ENCODE results near the gene IKBKG.

IKBKG gene

GRCh38 chrX:154597221-154597620, 49.8 kb downstream of the IKBKG start:
- no peak for DNase-seq (ENCODE audit: low read depth, low spot score)
- no peaks in the 10 kb centered on the region for H3K4me1 ChIP-seq (ENCODE audit: insufficient read depth, insufficient read length)
- no peak overlapping the region for H3K9ac ChIP-seq (ENCODE audit: insufficient read length, low read depth)
- TF ChIP-seq SUZ12 (IDR thresholded peaks at IDR 0.05; ENCODE audit: extremely low read depth, insufficient read depth, insufficient read length), result no peak
- no peak for TF ChIP-seq ZNF274 (IDR thresholded peaks at IDR 0.05; ENCODE audit: low read depth, low read length)
- no peak for TF ChIP-seq YY1 (IDR thresholded peaks at IDR 0.05; ENCODE audit: insufficient read depth, insufficient read length)
- peaks cover 19% of the 10 kb centered on the region; the same call in 1 of the 2 replicates for H3K9me3 ChIP-seq (ENCODE audit: insufficient read depth, low read length)
- no peaks in the 10 kb centered on the region for H3K27me3 ChIP-seq (ENCODE audit: insufficient read depth, insufficient read length)
- H3K36me3 ChIP-seq (ENCODE audit: insufficient read depth, insufficient read length, low read length), result no peaks in the 10 kb centered on the region
- no peak overlapping the region for H3K4me3 ChIP-seq (ENCODE audit: insufficient read length, low read depth)

- H3K27me3 ChIP-seq (ENCODE audit: insufficient read depth, insufficient read length), result no peaks in the 10 kb centered on the region
- H3K9me3 ChIP-seq (ENCODE audit: insufficient read depth, low read length), result peaks cover 19% of the 10 kb centered on the region; the same call in 1 of the 2 replicates
- no peak for TF ChIP-seq ZNF274 (IDR thresholded peaks at IDR 0.05; ENCODE audit: low read depth, low read length)
- TF ChIP-seq YY1 (IDR thresholded peaks at IDR 0.05; ENCODE audit: insufficient read depth, insufficient read length), result no peak
- TF ChIP-seq SUZ12 (IDR thresholded peaks at IDR 0.05; ENCODE audit: extremely low read depth, insufficient read depth, insufficient read length), result no peak
Measured at GRCh38 chrX:154598656-154599055, 51.2 kb downstream of the IKBKG start.

GRCh38 chrX:154599531-154599930, 52.1 kb downstream of the IKBKG start:
- TF ChIP-seq YY1 (IDR thresholded peaks at IDR 0.05; ENCODE audit: insufficient read depth, insufficient read length) (no peak), SUZ12 (IDR thresholded peaks at IDR 0.05; ENCODE audit: extremely low read depth, insufficient read depth, insufficient read length) (no peak)
- Histone ChIP-seq H3K9ac (ENCODE audit: insufficient read length, low read depth) (no peak overlapping the region), H3K9me3 (ENCODE audit: insufficient read depth, low read length) (peaks cover 16% of the 10 kb centered on the region; the same call in 1 of the 2 replicates), H3K27me3 (ENCODE audit: insufficient read depth, insufficient read length) (no peaks in the 10 kb centered on the region), H3K4me3 (ENCODE audit: insufficient read length, low read depth) (no peak overlapping the region), H3K36me3 (ENCODE audit: insufficient read depth, insufficient read length, low read length) (no peaks in the 10 kb centered on the region), H3K4me1 (ENCODE audit: insufficient read depth, insufficient read length) (no peaks in the 10 kb centered on the region)
- DNase-seq (ENCODE audit: low read depth, low spot score), result no peak

More at GRCh38 chrX:154598656-154599055, 51.2 kb downstream of the IKBKG start:
- Histone ChIP-seq H3K36me3 (ENCODE audit: insufficient read depth, insufficient read length, low read length) (no peaks in the 10 kb centered on the region), H3K4me3 (ENCODE audit: insufficient read length, low read depth) (no peak overlapping the region), H3K9ac (ENCODE audit: insufficient read length, low read depth) (no peak overlapping the region), H3K4me1 (ENCODE audit: insufficient read depth, insufficient read length) (no peaks in the 10 kb centered on the region)
- DNase-seq (ENCODE audit: low read depth, low spot score), result no peak

GRCh38 chrX:154600759-154601374, 53.4 kb downstream of the IKBKG start:
- no peak for DNase-seq (ENCODE audit: low read depth, low spot score)
- no peaks in the 10 kb centered on the region for H3K27me3 ChIP-seq (ENCODE audit: insufficient read depth, insufficient read length)
- H3K4me1 ChIP-seq (ENCODE audit: insufficient read depth, insufficient read length), result no peaks in the 10 kb centered on the region
- peaks cover 13% of the 10 kb centered on the region; the same call in 1 of the 2 replicates for H3K9me3 ChIP-seq (ENCODE audit: insufficient read depth, low read length)
- H3K4me3 ChIP-seq (ENCODE audit: insufficient read length, low read depth), result no peak overlapping the region
- no peak overlapping the region for H3K9ac ChIP-seq (ENCODE audit: insufficient read length, low read depth)
- no peaks in the 10 kb centered on the region for H3K36me3 ChIP-seq (ENCODE audit: insufficient read depth, insufficient read length, low read length)
- no peak for TF ChIP-seq ZNF274 (IDR thresholded peaks at IDR 0.05; ENCODE audit: low read depth, low read length)
- no peak for TF ChIP-seq YY1 (IDR thresholded peaks at IDR 0.05; ENCODE audit: insufficient read depth, insufficient read length)
- no peak for TF ChIP-seq SUZ12 (IDR thresholded peaks at IDR 0.05; ENCODE audit: extremely low read depth, insufficient read depth, insufficient read length)

GRCh38 chrX:154602226-154602625, 54.8 kb downstream of the IKBKG start:
- Histone ChIP-seq H3K9me3 (ENCODE audit: insufficient read depth, low read length) (peaks cover 7% of the 10 kb centered on the region; the same call in 1 of the 2 replicates), H3K36me3 (ENCODE audit: insufficient read depth, insufficient read length, low read length) (no peaks in the 10 kb centered on the region), H3K4me1 (ENCODE audit: insufficient read depth, insufficient read length) (no peaks in the 10 kb centered on the region), H3K9ac (ENCODE audit: insufficient read length, low read depth) (no peak overlapping the region), H3K4me3 (ENCODE audit: insufficient read length, low read depth) (no peak overlapping the region), H3K27me3 (ENCODE audit: insufficient read depth, insufficient read length) (no peaks in the 10 kb centered on the region)
- TF ChIP-seq YY1 (IDR thresholded peaks at IDR 0.05; ENCODE audit: insufficient read depth, insufficient read length) (no peak), SUZ12 (IDR thresholded peaks at IDR 0.05; ENCODE audit: extremely low read depth, insufficient read depth, insufficient read length) (no peak), ZNF274 (IDR thresholded peaks at IDR 0.05; ENCODE audit: low read depth, low read length) (no peak)
- no peak for DNase-seq (ENCODE audit: low read depth, low spot score)

- no peaks in the 10 kb centered on the region for H3K4me1 ChIP-seq (ENCODE audit: insufficient read depth, insufficient read length)
- TF ChIP-seq ZNF274 (IDR thresholded peaks at IDR 0.05; ENCODE audit: low read depth, low read length) (no peak), SUZ12 (IDR thresholded peaks at IDR 0.05; ENCODE audit: extremely low read depth, insufficient read depth, insufficient read length) (no peak), YY1 (IDR thresholded peaks at IDR 0.05; ENCODE audit: insufficient read depth, insufficient read length) (no peak)
- no peak for DNase-seq (ENCODE audit: low read depth, low spot score)
Measured at GRCh38 chrX:154602766-154603437, 55.5 kb downstream of the IKBKG start.

More at GRCh38 chrX:154602766-154603437, 55.5 kb downstream of the IKBKG start:
- Histone ChIP-seq H3K36me3 (ENCODE audit: insufficient read depth, insufficient read length, low read length) (no peaks in the 10 kb centered on the region), H3K9ac (ENCODE audit: insufficient read length, low read depth) (no peak overlapping the region), H3K4me3 (ENCODE audit: insufficient read length, low read depth) (no peak overlapping the region), H3K9me3 (ENCODE audit: insufficient read depth, low read length) (0 out of 2 replicates have a peak, but pooled peaks cover under 1% of the 10 kb centered on the region), H3K27me3 (ENCODE audit: insufficient read depth, insufficient read length) (no peaks in the 10 kb centered on the region)
